Progenitor cell of endocrine pancreas (in vitro differentiated cells): Measurements from ENCODE around the gene HS2ST1. TPM values are rescaled to one million over a fixed set of nuclear protein-coding genes. Genes with fewer than 3 reads are reported as not detected.

ENCODE experiments used
- DNase-seq: peaks from one replicate; pipeline ENCODE4 v3.0.0; 2021; ENCODE audit warnings: low spot score; ENCODE audit not compliant: unreplicated experiment
- H3K27ac Mint-ChIP-seq: 2 replicates; pipeline ENCODE4 v1.8.0; 2021; ENCODE audit warnings: mild to moderate bottlenecking, moderate library complexity, mixed read lengths
- H3K27me3 Mint-ChIP-seq: 2 replicates; pipeline ENCODE4 v1.8.0; 2021; ENCODE audit warnings: mixed read lengths
- H3K36me3 Mint-ChIP-seq: 2 replicates; pipeline ENCODE4 v1.8.0; 2022; ENCODE audit warnings: mixed read lengths; ENCODE audit not compliant: insufficient read depth
- H3K4me1 Mint-ChIP-seq: 2 replicates; pipeline ENCODE4 v1.8.0; 2021; ENCODE audit warnings: low read depth, mixed read lengths
- H3K4me3 Mint-ChIP-seq: 2 replicates; pipeline ENCODE4 v1.8.0; 2021; ENCODE audit warnings: low read depth, mild to moderate bottlenecking, moderate library complexity, mixed read lengths
- H3K9me3 Mint-ChIP-seq: 2 replicates; pipeline ENCODE4 v1.8.0; 2021; ENCODE audit warnings: low read depth, mixed read lengths
- CTCF ChIP-seq: fragments of 200-600 bp; sonication (generic); IDR thresholded peaks from one replicate; pipeline ENCODE4 v1.5.0; 2021; ENCODE audit warnings: antibody characterized with exemption, mild to moderate bottlenecking; ENCODE audit not compliant: unreplicated experiment
- total RNA-seq: library from RNA; stranded (reverse); gene quantifications from 2 replicates; pipeline ENCODE4 v1.2.1, GENCODE V29; 2021

Gene HS2ST1
- total RNA-seq, 1 donor from 2014 or later, result 41.4 TPM

- H3K36me3 Mint-ChIP-seq, result no peaks in the 10 kb centered on the region
- peak overlapping the region; percentile 70 for H3K4me3 Mint-ChIP-seq
- no peaks in the 10 kb centered on the region for H3K9me3 Mint-ChIP-seq
- peaks cover 69% of the 10 kb centered on the region for H3K27me3 Mint-ChIP-seq
- no peak overlapping the region for H3K27ac Mint-ChIP-seq
- TF ChIP-seq CTCF, result no peak
- DNase-seq, result no peak
- peaks cover 12% of the 10 kb centered on the region for H3K4me1 Mint-ChIP-seq
Measured at GRCh38 chr1:87132284-87132870, 217.9 kb downstream of the HS2ST1 start.

- Mint-ChIP-seq H3K4me3 (peak overlapping the region; percentile 34), H3K27me3 (peaks cover 71% of the 10 kb centered on the region), H3K4me1 (peaks cover 12% of the 10 kb centered on the region), H3K9me3 (no peaks in the 10 kb centered on the region), H3K27ac (peak overlapping the region; percentile 28), H3K36me3 (no peaks in the 10 kb centered on the region)
- DNase-seq, result no peak
- no peak for TF ChIP-seq CTCF
Measured at GRCh38 chr1:87134061-87134460, 219.6 kb downstream of the HS2ST1 start.

GRCh38 chr1:87134625-87135328 is 220.3 kb downstream of the HS2ST1 start:
- no peak for DNase-seq
- Mint-ChIP-seq H3K27ac (no peak overlapping the region), H3K9me3 (no peaks in the 10 kb centered on the region), H3K4me3 (no peak overlapping the region), H3K4me1 (peaks cover 12% of the 10 kb centered on the region), H3K36me3 (no peaks in the 10 kb centered on the region), H3K27me3 (peaks cover 68% of the 10 kb centered on the region)
- no peak for TF ChIP-seq CTCF

GRCh38 chr1:87135329-87135712 is 220.9 kb downstream of the HS2ST1 start:
- DNase-seq, result no peak

More at GRCh38 chr1:87135329-87135712, 220.9 kb downstream of the HS2ST1 start:
- Mint-ChIP-seq H3K27me3 (peaks cover 65% of the 10 kb centered on the region), H3K9me3 (no peaks in the 10 kb centered on the region), H3K27ac (no peak overlapping the region), H3K36me3 (no peaks in the 10 kb centered on the region), H3K4me1 (peaks cover 11% of the 10 kb centered on the region), H3K4me3 (no peak overlapping the region)
- no peak for TF ChIP-seq CTCF
